ENCODE data around the gene PSMA2.

DNA sequence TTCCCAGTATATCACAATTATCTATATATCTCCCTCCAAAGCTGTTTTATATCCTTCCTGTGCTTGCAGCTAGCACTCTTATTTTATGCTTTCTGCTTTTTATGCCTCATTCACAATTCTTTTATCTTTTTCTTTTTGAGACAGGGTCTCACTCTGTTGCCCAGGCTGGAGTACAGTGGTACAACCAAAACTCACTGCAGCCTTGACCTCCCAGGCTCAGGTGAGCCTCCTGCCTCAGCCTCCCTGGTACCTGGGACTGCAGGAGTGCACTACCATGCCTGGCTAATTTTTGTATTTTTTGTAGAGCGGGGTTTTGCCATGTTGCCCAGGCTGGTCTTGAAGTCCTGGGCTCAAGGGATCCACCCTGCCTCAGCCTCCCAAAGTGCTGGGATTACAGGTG, 25.8 kb downstream of the PSMA2 start:
- no peak for TF ChIP-seq EZH2 (IDR thresholded peaks at IDR 0.05; ENCODE audit: insufficient read depth, poor library complexity, severe bottlenecking)
- no peak for TF ChIP-seq EZH2phosphoT487 (IDR thresholded peaks at IDR 0.05; ENCODE audit: insufficient read depth, low read depth)
